T47D (cell line): ENCODE measurements around the gene PAIP2B.
"Not testable (repeated sequence)": the region's sequence is repeated elsewhere in the genome, so short reads cannot be mapped to it uniquely, and the experiment has no call there.

Experiments
- DNase-seq, 2 experiments: peaks; one replicate each; pipeline versions ENCODE4 v3.0.0 to v3.0.0-alpha.2; 2011 to 2012; ENCODE audit warnings: low read depth in 1 of 2, low spot score in 1 of 2
- JUND ChIP-seq: IDR thresholded peaks from 2 replicates; pipeline ENCODE4 v1.6.1; 2012; ENCODE audit warnings: low read depth
- in situ Hi-C: cut with HindIII; loops from 2 replicates; pipeline ENCODE4 v1.10.0; 2016; ENCODE audit warnings: low sequenced_read_pairs, low pct_unique_long_range_greater_than_20kb

The PAIP2B gene

DNA sequence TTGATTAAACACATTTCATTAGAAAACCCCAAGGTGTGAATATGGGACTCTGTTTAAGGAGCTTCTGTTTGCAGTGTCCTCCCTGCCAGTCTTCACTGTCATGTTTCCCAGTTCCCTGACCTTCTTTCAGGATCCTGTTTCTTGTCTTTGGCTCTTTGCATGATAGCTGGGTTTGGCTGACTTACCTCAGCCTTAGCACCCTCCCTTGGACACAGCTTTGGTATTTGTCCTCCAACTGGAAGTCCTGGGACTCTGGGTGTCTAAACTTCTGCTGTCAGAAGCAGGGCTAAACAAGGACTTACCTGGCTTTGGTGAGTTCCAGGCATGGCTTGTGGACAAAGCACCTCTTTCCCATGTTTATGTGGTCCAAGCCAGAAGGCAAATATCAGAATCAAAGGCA, 11.2 kb upstream of the PAIP2B start:
- in situ Hi-C loops: no loop called here
- no peak for DNase-seq
- no peak for TF ChIP-seq JUND

DNA sequence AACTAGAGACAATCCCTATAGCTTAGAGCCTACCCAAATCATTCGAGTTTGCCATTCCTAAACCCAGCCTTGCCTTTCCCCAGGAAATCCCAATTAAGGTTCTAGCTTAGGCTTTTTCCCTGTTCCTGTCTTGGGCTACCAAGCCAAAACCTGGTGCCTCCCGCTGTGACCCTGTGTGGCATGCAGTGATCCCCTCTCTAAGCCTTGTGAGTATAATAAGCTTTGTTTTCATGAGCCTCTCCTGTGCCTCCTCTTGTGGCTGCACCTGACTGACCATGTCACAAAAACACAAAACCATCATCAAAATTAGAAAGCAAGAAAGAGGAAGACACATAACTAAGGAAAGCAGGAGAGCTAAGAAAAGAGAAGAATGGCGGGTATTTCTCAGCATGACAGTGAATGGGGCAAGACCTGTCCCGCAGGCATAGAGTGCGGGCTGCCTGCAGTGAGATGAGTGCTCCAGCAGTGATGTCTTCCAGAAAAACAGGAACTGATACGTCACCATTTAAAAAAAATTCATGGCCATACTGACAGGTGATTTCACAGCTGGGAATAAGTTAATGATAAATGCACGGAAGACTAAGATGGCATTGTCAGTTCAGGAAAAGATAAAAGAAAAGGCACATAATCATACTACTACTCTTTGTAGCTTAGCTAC, 9.2 kb upstream of the PAIP2B start:
- TF ChIP-seq JUND: no peak
- no peak for DNase-seq
- in situ Hi-C loops: no loop called here

DNA sequence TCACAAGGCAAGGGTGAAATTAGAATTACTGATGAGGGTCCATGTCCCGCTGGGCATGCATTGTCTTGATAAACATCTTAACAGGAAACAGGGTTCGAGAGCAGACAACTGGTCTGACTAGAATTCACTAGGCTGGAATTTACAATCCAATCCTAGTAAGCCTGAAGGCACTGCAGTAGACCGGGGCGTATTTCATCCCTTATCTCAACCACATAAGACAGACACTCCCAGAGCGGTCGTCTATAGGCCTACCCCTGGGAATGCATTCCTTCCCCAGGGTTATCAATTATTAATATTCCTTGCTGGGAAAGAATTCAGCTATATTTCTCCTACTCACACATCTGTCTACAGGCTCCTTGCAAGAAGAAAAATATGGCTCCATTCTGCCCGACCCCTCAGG, 6.2 kb upstream of the PAIP2B start:
- in situ Hi-C loops, DNase-seq: not testable (repeated sequence)

DNA sequence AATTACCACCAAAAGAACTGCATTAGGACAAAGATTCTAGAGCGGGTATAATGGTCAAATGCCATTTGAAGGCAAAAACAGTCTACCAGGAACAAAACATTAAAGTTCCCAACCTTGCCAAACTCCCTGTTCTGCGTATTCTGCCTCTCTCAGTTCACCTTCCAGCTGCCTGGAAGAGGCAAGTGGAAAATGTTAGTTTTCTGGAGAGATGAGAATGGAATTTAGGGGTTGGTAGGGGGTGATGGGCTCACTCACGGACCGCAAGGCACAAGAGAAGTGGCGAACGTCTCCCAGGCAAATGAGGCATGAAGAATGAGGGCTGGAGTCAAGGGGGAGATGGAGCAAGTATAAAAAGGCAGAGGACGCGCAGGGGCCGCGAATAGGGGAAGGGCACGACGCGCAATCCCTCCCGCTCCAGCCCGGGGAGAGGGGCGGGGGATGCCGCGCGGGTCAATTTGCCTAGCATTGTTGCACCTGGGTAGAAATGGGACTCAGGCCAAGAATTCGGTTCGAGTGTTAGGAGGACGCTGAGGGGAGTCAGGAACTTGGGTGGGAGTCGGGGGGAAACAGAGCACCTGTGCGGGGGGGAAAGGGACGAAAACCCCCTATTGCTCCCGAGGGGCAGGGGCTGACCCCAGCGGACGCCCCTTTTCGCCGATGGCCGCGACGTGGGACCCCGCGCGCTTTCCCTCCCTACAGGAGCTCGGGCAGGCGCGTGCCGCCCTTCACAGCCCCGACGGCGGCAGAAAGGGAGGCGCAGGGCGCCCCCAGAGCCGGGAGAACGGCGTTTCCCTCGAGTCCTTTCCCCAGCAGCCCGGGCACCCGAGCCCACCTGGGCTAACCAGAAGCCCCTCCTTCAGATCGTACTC, 573 bp downstream of the PAIP2B start:
- no peak for TF ChIP-seq JUND
- DNase-seq: peak in 1 of 2 experiments; percentile 31
- in situ Hi-C loops: no loop called here

DNA sequence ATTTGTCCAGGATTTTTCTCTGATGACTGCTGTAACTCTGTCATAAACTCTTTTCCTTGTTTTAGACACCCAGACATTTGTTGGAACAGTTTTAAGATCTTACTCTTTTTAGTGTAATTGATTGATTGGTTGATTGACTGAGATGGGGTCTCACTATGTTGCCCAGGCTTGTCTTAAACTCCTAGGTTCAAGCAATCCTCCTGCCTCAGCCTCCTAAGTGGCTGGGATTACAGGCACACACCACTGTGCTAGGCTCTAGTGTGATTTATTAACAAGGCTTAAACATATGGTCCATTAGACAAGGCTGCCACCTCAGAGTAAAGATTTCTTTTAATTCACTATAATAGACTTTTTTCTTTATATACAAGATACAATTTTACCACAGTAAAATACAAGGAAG, 2.0 kb downstream of the PAIP2B start:
- DNase-seq: no peak
- in situ Hi-C loops: no loop called here
- TF ChIP-seq JUND: no peak

DNA sequence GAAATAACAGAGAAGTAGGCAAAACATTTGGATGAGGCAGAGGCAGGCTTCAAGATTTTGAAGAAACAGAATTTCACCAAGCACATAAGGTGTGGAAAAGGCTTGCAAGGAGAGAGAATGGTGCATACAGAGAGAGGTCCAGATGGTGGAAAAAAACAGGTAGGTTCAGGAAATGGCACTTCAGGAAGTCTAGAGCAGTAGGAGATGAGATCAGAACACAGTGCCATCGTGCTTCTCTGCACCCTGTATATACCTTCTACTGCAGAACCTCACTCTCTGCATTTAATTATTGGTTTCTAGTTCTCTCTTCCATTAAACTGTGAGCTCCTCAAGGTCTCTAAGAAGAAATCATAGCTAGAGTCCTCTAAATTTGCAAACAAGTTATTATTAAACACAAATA, 2.4 kb downstream of the PAIP2B start:
- in situ Hi-C loops: no loop called here
- TF ChIP-seq JUND: no peak
- no peak for DNase-seq

DNA sequence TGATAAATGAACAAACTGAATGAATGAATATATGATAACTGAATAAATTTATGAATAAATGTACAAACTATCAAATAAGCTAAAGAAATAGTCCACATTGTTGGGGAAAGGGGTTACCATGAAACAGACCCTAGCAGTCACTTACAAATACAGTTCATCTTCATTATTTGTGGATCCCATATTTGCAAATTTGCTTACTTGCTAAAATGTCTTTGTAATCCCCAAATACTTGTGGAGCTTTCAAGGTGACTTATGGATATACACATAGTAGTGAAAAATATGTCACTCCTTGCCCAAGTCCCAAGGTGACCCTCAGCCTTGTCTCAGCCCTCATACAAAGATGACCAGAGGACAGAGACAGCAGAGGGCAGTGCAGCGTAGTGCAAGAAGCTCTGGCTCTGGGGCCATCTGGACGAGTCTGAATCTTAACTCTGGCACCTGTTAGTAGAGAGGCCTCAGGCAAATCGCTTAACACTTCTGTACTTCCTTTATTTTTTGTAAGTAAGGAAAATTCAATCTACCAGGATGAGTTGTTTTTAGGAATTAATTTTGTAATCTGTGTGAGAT, 3.1 kb downstream of the PAIP2B start:
- DNase-seq: peak; percentile 9 to 78
- no peak for TF ChIP-seq JUND
- in situ Hi-C loops: no loop called here

DNA sequence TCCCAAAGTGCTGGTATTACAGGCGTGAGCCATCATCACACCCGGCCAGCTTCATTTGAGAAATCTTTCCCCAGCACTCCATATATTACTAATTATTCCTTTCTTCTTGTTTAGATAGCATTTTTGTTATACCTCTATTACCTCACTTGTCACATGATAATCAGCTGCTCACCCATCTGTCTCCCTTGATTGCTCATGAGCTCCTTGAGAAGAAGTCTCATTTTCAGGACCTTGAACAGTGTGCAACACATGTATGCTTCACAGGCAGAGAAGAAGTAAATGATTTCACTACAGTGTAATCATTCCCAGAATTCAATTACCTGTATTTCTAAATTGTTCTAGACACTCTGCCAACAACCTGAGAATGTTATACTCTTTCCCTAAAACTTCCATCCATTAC, 6.2 kb downstream of the PAIP2B start:
- no peak for DNase-seq
- in situ Hi-C loops: no loop called here
- TF ChIP-seq JUND: no peak

DNA sequence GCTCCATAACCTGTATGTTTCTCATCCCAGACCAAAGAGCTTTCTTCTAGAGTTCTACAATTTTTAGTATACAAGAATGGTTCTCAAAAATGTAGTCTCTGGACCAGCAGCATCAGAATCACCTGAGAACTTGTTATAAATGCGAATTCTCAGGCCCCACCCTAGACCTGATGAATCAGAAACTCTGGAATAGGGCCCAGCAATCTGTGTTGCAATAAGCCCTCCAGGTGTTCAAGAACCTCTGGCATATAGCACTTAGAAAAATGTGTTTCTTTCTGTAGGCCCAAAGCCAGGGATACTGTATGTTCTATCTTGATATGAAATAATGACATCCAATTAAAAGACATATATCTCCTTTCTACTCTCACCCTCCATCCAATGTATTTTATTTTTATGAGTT, 10.4 kb downstream of the PAIP2B start:
- no peak for TF ChIP-seq JUND
- in situ Hi-C loops: no loop called here
- DNase-seq: no peak

DNA sequence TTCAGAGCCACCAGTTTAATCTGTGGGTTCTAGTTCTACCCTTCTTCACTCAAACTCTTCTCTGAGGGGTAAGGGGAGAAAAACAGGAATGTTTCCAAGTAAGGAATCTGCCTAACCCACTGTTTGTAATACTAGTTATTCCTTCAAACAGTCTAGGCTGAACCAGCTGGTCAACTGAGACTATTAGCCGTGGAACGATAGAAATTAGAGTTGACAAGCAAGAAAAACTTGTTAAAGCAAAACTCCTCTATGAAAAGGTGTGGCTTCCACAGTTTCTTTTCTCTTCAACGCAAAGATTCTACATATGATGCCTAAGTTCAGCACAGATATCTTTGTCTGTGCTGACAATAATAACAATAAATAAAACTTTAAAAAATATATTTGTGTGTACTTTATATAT, 11.5 kb downstream of the PAIP2B start:
- TF ChIP-seq JUND: no peak
- in situ Hi-C loops: no loop called here
- peak; percentile 14 to 55 for DNase-seq

DNA sequence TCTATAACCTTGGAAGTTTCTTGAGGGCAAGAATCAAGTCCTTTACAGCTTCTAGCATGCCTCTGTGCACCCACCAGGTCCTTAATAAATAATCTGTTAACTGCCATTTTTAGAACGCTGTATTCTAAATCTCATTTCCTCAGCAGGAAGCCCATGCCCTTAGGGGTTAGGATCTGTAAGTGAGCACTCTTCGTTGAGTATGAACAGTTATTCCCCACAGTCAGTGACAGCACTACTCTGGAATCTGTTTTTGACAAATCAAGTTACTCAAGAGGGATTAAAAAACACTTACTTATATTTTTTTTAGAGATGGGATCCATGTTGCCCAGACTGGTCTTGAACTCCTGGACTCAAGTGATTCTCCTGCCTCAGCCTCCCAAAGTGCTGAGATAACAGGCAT, 14.6 kb downstream of the PAIP2B start:
- TF ChIP-seq JUND: no peak
- no peak for DNase-seq
- in situ Hi-C loops: no loop called here

DNA sequence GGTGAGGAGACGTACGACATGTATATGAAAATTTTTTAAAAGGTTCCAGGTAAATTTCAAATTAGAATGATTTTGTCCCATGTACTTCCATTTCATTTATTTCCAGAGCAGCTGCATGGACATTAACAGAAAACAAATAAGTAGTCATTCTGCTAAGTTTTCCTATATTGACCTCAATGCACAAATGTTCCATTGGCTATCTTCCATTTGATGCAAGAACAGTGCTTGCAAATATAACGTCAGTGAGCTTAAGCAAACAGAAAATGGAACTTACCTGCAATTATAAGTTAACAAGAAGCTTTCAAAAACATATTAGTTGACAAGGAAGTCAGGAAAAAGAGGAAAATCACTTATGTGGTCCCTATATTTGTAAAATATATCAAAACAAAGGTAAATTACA, 16.6 kb downstream of the PAIP2B start:
- in situ Hi-C loops: no loop called here
- TF ChIP-seq JUND: no peak
- no peak for DNase-seq

DNA sequence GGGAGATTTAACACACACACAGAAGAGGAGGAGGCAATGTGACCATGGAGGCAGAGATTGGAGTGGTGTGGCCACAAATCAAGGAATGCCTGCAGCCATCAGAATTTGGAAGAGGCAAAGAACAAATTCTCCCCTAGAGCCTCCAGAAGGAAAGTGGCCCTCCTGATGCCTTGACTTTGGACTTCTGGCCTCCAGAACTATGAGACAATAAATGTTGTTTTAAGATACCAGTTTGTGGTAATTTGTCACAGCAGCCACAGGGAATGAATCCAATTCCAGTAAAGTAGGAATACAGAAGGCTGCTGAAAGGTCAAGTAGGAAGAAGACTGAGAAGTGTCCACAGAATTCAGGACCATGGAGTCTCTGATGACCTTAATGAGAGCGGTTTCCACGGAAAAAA, 18.1 kb downstream of the PAIP2B start:
- TF ChIP-seq JUND: no peak
- in situ Hi-C loops: no loop called here
- DNase-seq: no peak

DNA sequence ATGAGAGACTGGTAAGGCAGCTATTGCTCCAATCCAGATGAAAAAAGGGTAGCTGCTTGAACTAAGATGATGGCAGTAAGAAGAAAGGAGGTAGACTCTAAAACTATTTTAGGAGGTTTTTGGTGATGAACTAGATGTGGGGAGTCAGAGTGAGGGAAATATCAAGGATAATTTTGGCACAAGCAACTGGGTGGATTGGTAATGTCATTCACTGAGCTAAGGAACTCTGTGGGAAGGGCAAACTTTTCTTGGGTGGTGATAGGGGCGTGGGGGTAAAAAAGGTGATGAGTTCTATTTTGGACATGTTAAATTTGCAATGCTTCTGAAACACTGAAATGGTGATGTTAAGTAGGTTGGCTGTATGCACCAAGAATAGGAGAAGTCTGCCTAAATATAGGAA, 19.3 kb downstream of the PAIP2B start:
- TF ChIP-seq JUND: no peak
- in situ Hi-C loops: no loop called here
- no peak for DNase-seq
